ENCODE results near the gene ZNF331.

- TF ChIP-seq, protein P1, sequence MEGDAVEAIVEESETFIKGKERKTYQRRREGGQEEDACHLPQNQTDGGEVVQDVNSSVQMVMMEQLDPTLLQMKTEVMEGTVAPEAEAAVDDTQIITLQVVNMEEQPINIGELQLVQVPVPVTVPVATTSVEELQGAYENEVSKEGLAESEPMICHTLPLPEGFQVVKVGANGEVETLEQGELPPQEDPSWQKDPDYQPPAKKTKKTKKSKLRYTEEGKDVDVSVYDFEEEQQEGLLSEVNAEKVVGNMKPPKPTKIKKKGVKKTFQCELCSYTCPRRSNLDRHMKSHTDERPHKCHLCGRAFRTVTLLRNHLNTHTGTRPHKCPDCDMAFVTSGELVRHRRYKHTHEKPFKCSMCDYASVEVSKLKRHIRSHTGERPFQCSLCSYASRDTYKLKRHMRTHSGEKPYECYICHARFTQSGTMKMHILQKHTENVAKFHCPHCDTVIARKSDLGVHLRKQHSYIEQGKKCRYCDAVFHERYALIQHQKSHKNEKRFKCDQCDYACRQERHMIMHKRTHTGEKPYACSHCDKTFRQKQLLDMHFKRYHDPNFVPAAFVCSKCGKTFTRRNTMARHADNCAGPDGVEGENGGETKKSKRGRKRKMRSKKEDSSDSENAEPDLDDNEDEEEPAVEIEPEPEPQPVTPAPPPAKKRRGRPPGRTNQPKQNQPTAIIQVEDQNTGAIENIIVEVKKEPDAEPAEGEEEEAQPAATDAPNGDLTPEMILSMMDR (IDR thresholded peaks at IDR 0.05; ENCODE audit: low read length), result no peak
- no peak for TF ChIP-seq EZH2 (IDR thresholded peaks at IDR 0.05; ENCODE audit: borderline replicate concordance, low read length)
Observed at GRCh38 chr19:53579518-53579917, 41.6 kb downstream of the ZNF331 start.
